C4-2B (cell line): ENCODE data around the gene EFCAB6.

Source experiments
- H3K27ac ChIP-seq: fragments of 450-650 bp; 2 replicates; pipeline ENCODE4 v1.5.1; 2017
- CTCF ChIP-seq: fragments of 450-650 bp; conservative IDR thresholded peaks from 2 replicates; pipeline ENCODE4 v1.5.1; 2017; ENCODE audit warnings: mild to moderate bottlenecking
- ZFX ChIP-seq: fragments of 450-650 bp; IDR thresholded peaks from 2 replicates; pipeline ENCODE4 v1.6.1; 2017

The EFCAB6 gene

DNA sequence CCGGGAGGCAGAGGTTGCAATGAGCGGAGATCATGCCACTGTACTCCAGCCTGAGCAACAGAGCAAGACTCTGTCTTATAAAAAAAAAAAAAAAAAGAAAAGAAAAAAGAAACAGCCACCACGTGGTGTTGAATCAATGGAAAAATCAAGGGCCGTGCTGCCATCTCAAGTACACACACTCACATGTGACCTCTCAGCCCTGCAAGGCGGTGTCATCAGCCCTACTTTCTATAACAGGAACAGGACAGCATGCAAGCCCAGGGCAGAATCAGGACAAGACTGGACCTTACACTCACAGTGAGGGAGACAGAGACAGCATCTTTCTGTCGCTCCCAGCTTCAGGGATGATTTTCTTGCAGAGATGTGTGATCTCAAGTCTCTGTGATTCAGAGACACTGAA, 220.7 kb downstream of the EFCAB6 start:
- H3K27ac ChIP-seq: no peak overlapping the region
- TF ChIP-seq ZFX (no peak), CTCF (no peak)

GRCh38 chr22:43587574-43587973, 224.5 kb downstream of the EFCAB6 start:
- no peak overlapping the region for H3K27ac ChIP-seq
- TF ChIP-seq ZFX (no peak), CTCF (no peak)

GRCh38 chr22:43583501-43583900, 228.6 kb downstream of the EFCAB6 start:
- TF ChIP-seq CTCF: no peak
- TF ChIP-seq ZFX: no peak
- no peak overlapping the region for H3K27ac ChIP-seq

DNA sequence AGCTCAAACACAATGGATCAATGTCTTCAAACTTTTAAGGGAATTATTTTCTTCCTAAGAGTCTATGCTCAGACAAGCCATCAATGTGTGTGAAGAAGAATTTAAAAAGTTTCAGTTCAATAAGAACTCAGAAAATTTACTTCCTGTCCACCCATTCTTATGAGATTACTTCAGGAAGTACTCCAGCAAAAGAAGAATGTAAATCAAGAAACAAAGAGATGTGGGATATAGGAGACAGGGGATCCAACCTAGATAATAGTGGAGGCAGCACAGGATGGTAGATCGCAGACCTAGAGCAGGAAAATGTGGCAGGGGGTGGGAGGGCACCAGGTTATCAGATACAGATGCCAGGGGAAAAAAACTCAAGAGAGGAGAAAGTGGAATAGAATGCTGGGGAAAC, 229.7 kb downstream of the EFCAB6 start:
- no peak overlapping the region for H3K27ac ChIP-seq
- TF ChIP-seq CTCF (no peak), ZFX (no peak)

GRCh38 chr22:43580271-43580750, 231.8 kb downstream of the EFCAB6 start:
- TF ChIP-seq ZFX (no peak), CTCF (no peak)
- no peak overlapping the region for H3K27ac ChIP-seq

DNA sequence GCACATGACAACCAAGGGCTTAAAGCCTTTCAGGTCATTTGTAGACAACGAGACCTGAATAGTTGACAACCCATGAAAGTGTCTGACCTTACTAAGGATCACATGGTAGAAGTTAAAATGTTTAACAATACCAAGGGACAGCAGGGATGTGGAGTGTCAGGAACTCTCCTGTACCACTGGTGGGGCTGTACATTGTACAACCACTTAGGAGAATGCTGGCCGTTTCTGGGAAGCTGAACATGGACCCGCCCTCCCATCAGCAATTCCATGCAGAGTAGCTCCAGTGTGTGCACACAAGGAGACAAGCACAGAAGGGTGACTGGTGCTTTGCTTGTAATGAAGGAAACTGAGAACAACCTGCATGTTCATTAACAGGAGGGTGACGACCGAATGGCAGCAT, 237.4 kb downstream of the EFCAB6 start:
- TF ChIP-seq CTCF (no peak), ZFX (no peak)
- H3K27ac ChIP-seq: no peak overlapping the region

DNA sequence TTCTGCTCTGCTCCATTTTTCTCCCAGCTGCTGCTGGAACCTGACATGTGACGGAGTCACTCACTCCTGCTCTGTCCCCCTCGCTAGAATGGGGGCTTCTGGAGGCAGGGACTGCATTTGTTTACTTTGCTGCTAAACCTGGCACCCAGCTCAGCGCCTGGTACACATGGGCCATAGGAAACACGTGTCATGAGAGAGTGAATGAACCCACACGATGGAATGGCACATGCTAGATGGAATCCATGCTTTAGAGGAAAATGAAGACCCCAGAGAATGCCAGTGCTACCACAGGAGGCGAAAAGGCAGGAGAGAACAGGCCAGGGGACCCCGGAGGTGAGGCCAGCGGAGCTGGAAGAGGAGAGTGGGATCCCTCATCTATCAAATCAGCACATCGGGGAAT, 239.4 kb downstream of the EFCAB6 start:
- H3K27ac ChIP-seq: no peak overlapping the region
- no peak for TF ChIP-seq CTCF
- TF ChIP-seq ZFX: no peak
